HG02610 (cell line): ENCODE measurements around the gene PPP4R1.

Source experiments
- ATAC-seq: cut with Tn5 transposase; IDR thresholded peaks from one replicate; pipeline ENCODE4 v1.9.1; 2021; ENCODE audit warnings: mild to moderate bottlenecking, moderate library complexity; ENCODE audit not compliant: unreplicated experiment

Gene PPP4R1

GRCh38 chr18:9552616-9553015 is 61.7 kb downstream of the PPP4R1 start:
- no peak for ATAC-seq

GRCh38 chr18:9552191-9552590 is 62.2 kb downstream of the PPP4R1 start:
- no peak for ATAC-seq

- no peak for ATAC-seq
Observed at GRCh38 chr18:9550429-9550828, 63.9 kb downstream of the PPP4R1 start.

- no peak for ATAC-seq
Observed at GRCh38 chr18:9549405-9549804, 65.0 kb downstream of the PPP4R1 start.

GRCh38 chr18:9547782-9548181 is 66.6 kb downstream of the PPP4R1 start:
- ATAC-seq = no peak

GRCh38 chr18:9546468-9546867 is 67.9 kb downstream of the PPP4R1 start:
- ATAC-seq = no peak

- ATAC-seq = no peak
Observed at GRCh38 chr18:9545029-9545428, 69.3 kb downstream of the PPP4R1 start.

GRCh38 chr18:9542924-9543323 is 71.4 kb downstream of the PPP4R1 start:
- ATAC-seq = no peak

GRCh38 chr18:9539938-9540337 is 74.4 kb downstream of the PPP4R1 start:
- no peak for ATAC-seq

- ATAC-seq = no peak
Observed at GRCh38 chr18:9539283-9539682, 75.1 kb downstream of the PPP4R1 start.

- no peak for ATAC-seq
Observed at GRCh38 chr18:9537677-9538076, 76.7 kb downstream of the PPP4R1 start.

- no peak for ATAC-seq
Observed at GRCh38 chr18:9536354-9537152, 77.8 kb downstream of the PPP4R1 start.

- ATAC-seq = no peak
Observed at GRCh38 chr18:9535430-9535991, 78.8 kb downstream of the PPP4R1 start.

GRCh38 chr18:9534844-9535243 is 79.5 kb downstream of the PPP4R1 start:
- no peak for ATAC-seq

GRCh38 chr18:9531791-9532410 is 82.5 kb downstream of the PPP4R1 start:
- ATAC-seq = no peak

- ATAC-seq = no peak
Observed at GRCh38 chr18:9530226-9531009, 83.9 kb downstream of the PPP4R1 start.

GRCh38 chr18:9526458-9526857 is 87.9 kb downstream of the PPP4R1 start:
- no peak for ATAC-seq

- no peak for ATAC-seq
Observed at GRCh38 chr18:9522952-9523351, 91.4 kb downstream of the PPP4R1 start.

GRCh38 chr18:9521770-9522169 is 92.6 kb downstream of the PPP4R1 start:
- ATAC-seq = no peak

- no peak for ATAC-seq
Observed at GRCh38 chr18:9520666-9521065, 93.7 kb downstream of the PPP4R1 start.

GRCh38 chr18:9519399-9519798 is 95.0 kb downstream of the PPP4R1 start:
- no peak for ATAC-seq
